Measurements from ENCODE around the gene ATP6V0A1. TPM values are rescaled to one million over a fixed set of nuclear protein-coding genes. Genes with fewer than 3 reads are reported as not detected.

The ATP6V0A1 gene
- total and polyA plus RNA-seq, 8 donors = 13.1 to 435 (median 80.2) TPM

DNA sequence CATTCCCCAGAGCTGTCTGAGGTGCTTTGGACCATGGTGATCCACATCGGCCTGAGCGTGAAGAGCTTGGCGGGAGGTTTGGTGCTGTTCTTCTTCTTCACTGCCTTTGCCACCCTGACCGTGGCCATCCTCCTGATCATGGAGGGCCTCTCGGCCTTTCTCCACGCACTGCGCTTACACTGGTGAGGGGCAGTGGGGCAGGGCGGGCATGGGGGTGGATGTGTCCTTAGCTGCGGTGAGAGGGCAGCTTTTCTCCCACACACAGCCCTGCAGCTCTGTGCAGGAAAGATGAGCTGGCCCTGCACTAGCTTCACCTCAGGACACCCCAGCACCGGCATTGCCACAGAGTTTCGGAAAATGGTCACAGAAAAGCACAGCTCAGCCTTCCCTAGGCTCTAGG lies 55.6 kb downstream of the ATP6V0A1 start:
- intact Hi-C loops (cut with DNase I; ENCODE audit: low total_unique reads) = loop anchor here (10.0 kb wide), 1 partner anchor 189 kb away; no protein-coding TSS in a partner anchor
- Histone ChIP-seq H3K9me3 (no peaks in the 10 kb centered on the region), H3K4me1 (peaks cover 45 to 75% (median 63%) of the 10 kb centered on the region in 4 donors), H3K27me3 (no peaks in the 10 kb centered on the region), H3K4me3 (no peak overlapping the region), H3K36me3 (peaks cover 22 to 47% (median 40%) of the 10 kb centered on the region in 4 donors), H3K27ac (peak overlapping the region in 3 of 5 donors; percentile 75 to 93 (median 91))
- WGBS, 5 donors = 93 to 98% (median 96%) methylated on average over 11 of the region's 11 CpGs
- TF ChIP-seq, protein P1, sequence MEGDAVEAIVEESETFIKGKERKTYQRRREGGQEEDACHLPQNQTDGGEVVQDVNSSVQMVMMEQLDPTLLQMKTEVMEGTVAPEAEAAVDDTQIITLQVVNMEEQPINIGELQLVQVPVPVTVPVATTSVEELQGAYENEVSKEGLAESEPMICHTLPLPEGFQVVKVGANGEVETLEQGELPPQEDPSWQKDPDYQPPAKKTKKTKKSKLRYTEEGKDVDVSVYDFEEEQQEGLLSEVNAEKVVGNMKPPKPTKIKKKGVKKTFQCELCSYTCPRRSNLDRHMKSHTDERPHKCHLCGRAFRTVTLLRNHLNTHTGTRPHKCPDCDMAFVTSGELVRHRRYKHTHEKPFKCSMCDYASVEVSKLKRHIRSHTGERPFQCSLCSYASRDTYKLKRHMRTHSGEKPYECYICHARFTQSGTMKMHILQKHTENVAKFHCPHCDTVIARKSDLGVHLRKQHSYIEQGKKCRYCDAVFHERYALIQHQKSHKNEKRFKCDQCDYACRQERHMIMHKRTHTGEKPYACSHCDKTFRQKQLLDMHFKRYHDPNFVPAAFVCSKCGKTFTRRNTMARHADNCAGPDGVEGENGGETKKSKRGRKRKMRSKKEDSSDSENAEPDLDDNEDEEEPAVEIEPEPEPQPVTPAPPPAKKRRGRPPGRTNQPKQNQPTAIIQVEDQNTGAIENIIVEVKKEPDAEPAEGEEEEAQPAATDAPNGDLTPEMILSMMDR (IDR thresholded peaks at IDR 0.05) = no peak
- DNase-seq = no peak

DNA sequence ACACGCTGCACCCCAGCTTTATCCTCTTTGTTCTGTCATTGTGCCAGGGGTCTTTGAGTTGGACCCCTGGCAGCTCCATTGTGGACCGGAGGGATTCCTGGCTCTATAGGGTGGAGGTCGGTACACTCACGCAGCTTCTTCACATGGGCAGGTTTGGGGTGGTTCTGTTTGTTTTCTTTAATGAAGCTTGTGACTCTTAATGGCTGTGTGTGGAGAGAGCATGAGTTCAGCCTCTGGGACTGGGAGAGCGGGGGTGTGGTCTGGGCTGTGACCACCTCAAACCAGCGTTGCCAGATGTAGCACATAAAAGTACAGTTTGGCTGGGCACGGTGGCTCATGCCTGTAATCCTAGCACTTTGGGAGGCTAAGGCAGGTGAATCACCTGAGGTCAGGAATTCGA lies 56.2 kb downstream of the ATP6V0A1 start:
- Histone ChIP-seq H3K36me3 (peaks cover 16 to 41% (median 35%) of the 10 kb centered on the region in 4 donors), H3K4me3 (no peak overlapping the region), H3K27ac (peak overlapping the region in 3 of 5 donors; percentile 75 to 93 (median 91)), H3K9me3 (no peaks in the 10 kb centered on the region), H3K4me1 (peaks cover 51 to 77% (median 66%) of the 10 kb centered on the region in 4 donors), H3K27me3 (no peaks in the 10 kb centered on the region)
- TF ChIP-seq EP300 (IDR thresholded peaks at IDR 0.05) = no peak
- TF ChIP-seq, protein P1 (IDR thresholded peaks at IDR 0.05) = no peak
- no peak for TF ChIP-seq POLR2A (IDR thresholded peaks at IDR 0.05)
- TF ChIP-seq POLR2AphosphoS5 (IDR thresholded peaks at IDR 0.05) = no peak
- 73 to 82% (median 81%) methylated on average over 8 of the region's 8 CpGs for WGBS, 5 donors
- intact Hi-C loops (cut with DNase I; ENCODE audit: low total_unique reads) = loop anchor here (10.0 kb wide), 1 partner anchor 190 kb away; no protein-coding TSS in a partner anchor
- DNase-seq = no peak

DNA sequence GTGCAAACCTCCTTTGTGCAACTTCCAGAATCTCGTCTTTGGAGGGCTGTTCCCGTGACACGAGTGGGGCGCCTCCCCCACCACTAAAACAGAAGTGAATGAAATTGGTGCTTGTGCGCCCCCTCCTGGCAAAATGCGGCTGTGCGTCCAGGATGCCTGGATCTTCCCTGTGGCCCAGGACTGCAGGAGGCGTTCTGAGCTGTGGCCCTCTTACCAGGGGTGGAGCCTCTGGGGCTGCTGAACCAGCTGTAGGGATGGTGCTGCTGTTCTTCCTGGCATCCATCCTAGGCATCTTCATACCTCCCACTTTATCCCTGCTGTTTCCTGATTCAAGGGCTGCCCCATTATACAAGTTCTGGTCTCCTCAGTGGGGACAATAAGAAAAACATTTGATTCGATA lies 58.8 kb downstream of the ATP6V0A1 start:
- Histone ChIP-seq H3K9me3 (no peaks in the 10 kb centered on the region), H3K27ac (peak overlapping the region; percentile 42 to 93 (median 91)), H3K36me3 (peaks cover 17 to 51% (median 36%) of the 10 kb centered on the region in 4 donors), H3K4me1 (peaks cover 72 to 87% (median 82%) of the 10 kb centered on the region in 4 donors), H3K27me3 (no peaks in the 10 kb centered on the region), H3K4me3 (no peak overlapping the region)
- TF ChIP-seq EP300 (IDR thresholded peaks at IDR 0.05) = no peak
- TF ChIP-seq, protein P1 (IDR thresholded peaks at IDR 0.05) = peak in 5 of 7 experiments; percentile 91 to 95 (median 93)
- TF ChIP-seq POLR2A (IDR thresholded peaks at IDR 0.05) = no peak
- peak in 2 of 3 donors; percentile 42 to 56 for TF ChIP-seq POLR2AphosphoS5 (IDR thresholded peaks at IDR 0.05)
- peak; percentile 87 to 90 for DNase-seq
- 9 to 13% (median 10%) methylated on average over 9 of the region's 9 CpGs for WGBS, 5 donors
- intact Hi-C loops (cut with DNase I; ENCODE audit: low total_unique reads) = loop anchor here (10.0 kb wide), 1 partner anchor 193 kb away; no protein-coding TSS in a partner anchor

DNA sequence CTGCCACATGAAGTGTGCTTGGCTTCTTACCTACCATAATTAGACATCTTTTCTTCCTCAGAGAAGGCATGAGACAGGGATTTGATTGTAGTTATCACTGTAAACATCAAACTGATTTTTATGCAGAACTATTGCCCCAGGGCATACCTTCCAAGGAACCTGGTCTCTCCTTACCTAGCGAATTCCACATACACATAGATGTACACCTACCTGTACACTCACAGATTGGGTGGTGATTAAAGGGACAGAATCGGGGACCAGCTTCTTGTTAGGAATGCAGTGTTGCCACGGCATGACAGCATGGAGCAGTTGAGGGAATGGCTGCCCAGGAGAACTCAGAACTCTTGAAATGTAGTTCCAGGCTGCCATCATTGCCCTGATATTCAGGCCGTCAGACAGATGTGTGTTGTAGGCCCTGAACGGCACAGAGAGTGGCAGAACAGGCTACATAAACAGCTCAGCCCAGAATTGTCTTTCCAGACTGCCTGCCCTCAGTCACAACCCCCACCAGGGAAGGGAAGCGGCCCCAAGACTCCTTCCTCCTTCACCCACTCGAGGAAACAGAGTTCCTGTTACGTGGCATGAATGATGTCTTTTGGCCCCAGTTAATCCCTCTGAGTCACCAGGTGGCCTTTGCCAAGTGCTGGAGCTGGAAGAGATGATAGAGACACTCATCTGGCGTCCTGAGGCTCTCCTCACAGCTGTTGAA lies 59.5 kb downstream of the ATP6V0A1 start:
- H3K9me3 ChIP-seq = no peaks in the 10 kb centered on the region
- 23 to 36% (median 31%) methylated on average over 9 of the region's 9 CpGs for WGBS, 5 donors
- peaks cover 17 to 57% (median 37%) of the 10 kb centered on the region in 4 donors for H3K36me3 ChIP-seq
- intact Hi-C loops (cut with DNase I; ENCODE audit: low total_unique reads) = loop anchor here (10.0 kb wide), 1 partner anchor 193 kb away; no protein-coding TSS in a partner anchor
- TF ChIP-seq, protein P1 (IDR thresholded peaks at IDR 0.05) = no peak
- TF ChIP-seq POLR2AphosphoS5 (IDR thresholded peaks at IDR 0.05) (peak; percentile 68 to 95 (median 86)), POLR2A (IDR thresholded peaks at IDR 0.05) (no peak), EP300 (IDR thresholded peaks at IDR 0.05) (no peak)
- peak overlapping the region; percentile 80 to 93 (median 91) for H3K27ac ChIP-seq
- no peaks in the 10 kb centered on the region for H3K27me3 ChIP-seq
- no peak overlapping the region for H3K4me3 ChIP-seq
- peaks cover 71 to 87% (median 83%) of the 10 kb centered on the region in 4 donors for H3K4me1 ChIP-seq
- DNase-seq = peak; percentile 79 to 91
